RWPE1 (cell line): Measurements from ENCODE around the gene RPL22L1.
"Not testable (repeated sequence)": the region's sequence is repeated elsewhere in the genome, so short reads cannot be mapped to it uniquely, and the experiment has no call there.

Experiments
- CTCF ChIA-PET: fragments of 350-600 bp; sonication (Branson Sonifier 250); formaldehyde crosslinking; extraction: SDS; loops from one replicate; lab custom pipeline; 2021; lab: Yijun Ruan, JAX
- POLR2A ChIA-PET: fragments of 400-600 bp; formaldehyde crosslinking; extraction: SDS; loops from one replicate; lab custom pipeline; 2020; ENCODE audit warnings: antibody characterized with exemption; ENCODE audit not compliant: low non-redundant PET; lab: Yijun Ruan, JAX
- DNase-seq: peaks from one replicate; pipeline ENCODE4 v3.0.0; 2012; ENCODE audit warnings: low spot score
- H3K27ac ChIP-seq: fragments of 450-650 bp; 2 replicates; pipeline ENCODE4 v1.5.1; 2017
- TF ChIP-seq, protein P1 (sequence below): fragments of 450-650 bp; conservative IDR thresholded peaks from 2 replicates; pipeline ENCODE4 v1.5.1; 2017; ENCODE audit warnings: low read depth, mild to moderate bottlenecking

Gene RPL22L1

DNA sequence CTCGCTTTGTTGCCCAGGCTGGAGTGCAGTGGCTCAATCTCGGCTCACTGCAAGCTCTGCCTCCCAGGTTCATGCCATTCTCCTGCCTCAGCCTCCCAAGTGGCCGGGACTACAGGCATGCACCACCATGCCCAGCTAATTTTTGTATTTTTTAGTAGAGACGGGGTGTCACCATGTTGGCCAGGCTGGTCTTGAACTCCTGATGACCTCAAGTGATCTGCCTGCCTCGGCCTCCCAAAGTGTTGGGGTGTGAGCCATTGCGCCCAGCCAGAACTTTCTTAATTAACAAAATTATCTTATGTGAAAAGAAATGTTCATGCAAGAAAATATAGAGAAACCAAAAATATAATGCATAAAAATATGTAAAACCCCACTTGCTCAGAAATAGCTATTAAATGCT lies 7.3 kb upstream of the RPL22L1 start:
- POLR2A ChIA-PET, H3K27ac ChIP-seq, DNase-seq, CTCF ChIA-PET: not testable (repeated sequence)

GRCh38 chr3:170876537-170876936 lies 6.5 kb upstream of the RPL22L1 start:
- CTCF ChIA-PET, result interaction anchor here (0.6 kb wide), 1 partner anchor 9 kb away, joined by 3 read pairs; no protein-coding TSS in a partner anchor
- POLR2A ChIA-PET, result no interaction called here
- TF ChIP-seq, protein P1, sequence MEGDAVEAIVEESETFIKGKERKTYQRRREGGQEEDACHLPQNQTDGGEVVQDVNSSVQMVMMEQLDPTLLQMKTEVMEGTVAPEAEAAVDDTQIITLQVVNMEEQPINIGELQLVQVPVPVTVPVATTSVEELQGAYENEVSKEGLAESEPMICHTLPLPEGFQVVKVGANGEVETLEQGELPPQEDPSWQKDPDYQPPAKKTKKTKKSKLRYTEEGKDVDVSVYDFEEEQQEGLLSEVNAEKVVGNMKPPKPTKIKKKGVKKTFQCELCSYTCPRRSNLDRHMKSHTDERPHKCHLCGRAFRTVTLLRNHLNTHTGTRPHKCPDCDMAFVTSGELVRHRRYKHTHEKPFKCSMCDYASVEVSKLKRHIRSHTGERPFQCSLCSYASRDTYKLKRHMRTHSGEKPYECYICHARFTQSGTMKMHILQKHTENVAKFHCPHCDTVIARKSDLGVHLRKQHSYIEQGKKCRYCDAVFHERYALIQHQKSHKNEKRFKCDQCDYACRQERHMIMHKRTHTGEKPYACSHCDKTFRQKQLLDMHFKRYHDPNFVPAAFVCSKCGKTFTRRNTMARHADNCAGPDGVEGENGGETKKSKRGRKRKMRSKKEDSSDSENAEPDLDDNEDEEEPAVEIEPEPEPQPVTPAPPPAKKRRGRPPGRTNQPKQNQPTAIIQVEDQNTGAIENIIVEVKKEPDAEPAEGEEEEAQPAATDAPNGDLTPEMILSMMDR, result no peak
- H3K27ac ChIP-seq, result no peak overlapping the region
- DNase-seq, result no peak

- peak overlapping the region; percentile 81 for H3K27ac ChIP-seq
- TF ChIP-seq, protein P1, result no peak
- ChIA-PET CTCF (interaction anchor here (0.6 kb wide), 1 partner anchor 647 kb away, joined by 3 read pairs; the partner anchor contains the start of gene PRKCI), POLR2A (interaction anchor here (0.6 to 1.6 kb wide), 3 partner anchors 15 to 284 kb away, joined by 3 to 7 read pairs (median 3); partner anchors contain the start of gene EIF5A2)
- DNase-seq, result no peak
These were observed 780 bp downstream of the RPL22L1 start for GRCh38 chr3:170869239-170869590.

DNA sequence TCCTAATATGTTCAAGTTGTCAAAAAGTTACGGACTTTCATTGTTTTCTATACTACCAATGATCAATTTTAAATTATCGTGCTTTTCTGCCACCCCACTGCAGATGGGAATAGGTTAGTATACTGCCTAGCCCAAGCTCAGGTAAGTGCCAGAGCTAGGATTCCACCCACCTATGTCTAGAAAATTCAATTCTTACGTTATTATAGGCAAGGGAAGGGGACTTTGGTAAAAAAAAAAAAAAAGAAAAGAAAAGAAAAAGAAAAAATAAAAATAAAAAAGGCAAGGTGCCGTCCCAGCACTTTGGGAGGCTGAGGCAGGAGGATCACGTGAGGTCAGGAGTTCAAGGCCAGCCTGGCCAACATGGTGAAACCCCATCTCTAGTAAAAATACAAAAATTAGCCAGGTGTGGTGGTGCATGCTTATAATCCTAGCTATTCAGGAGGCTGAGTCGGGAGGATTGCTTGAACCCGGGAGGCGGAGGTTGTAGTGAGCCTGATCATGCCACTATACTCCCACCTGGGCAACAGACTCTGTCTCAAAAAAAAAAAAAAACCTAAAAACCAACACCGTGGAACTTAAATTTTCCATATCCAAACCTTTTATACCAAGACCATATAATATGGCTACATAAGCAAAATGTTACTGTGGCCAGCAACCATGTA lies 1.3 kb downstream of the RPL22L1 start:
- ChIA-PET CTCF (interaction anchor here (0.8 kb wide), 1 partner anchor 284 kb away, joined by 5 read pairs; no protein-coding TSS in a partner anchor), POLR2A (interaction anchor here (0.8 kb wide), 1 partner anchor 284 kb away, joined by 3 read pairs; no protein-coding TSS in a partner anchor)
- TF ChIP-seq, protein P1, result no peak
- DNase-seq, result no peak
- H3K27ac ChIP-seq, result peak overlapping the region; percentile 38; the same call in 1 of the 2 replicates

- TF ChIP-seq, protein P1, result no peak
- no peak for DNase-seq
- CTCF ChIA-PET, result no interaction called here
- POLR2A ChIA-PET, result no interaction called here
- no peak overlapping the region for H3K27ac ChIP-seq
These were observed 2.7 kb downstream of the RPL22L1 start for GRCh38 chr3:170867143-170867937.

- TF ChIP-seq, protein P1, result no peak
- no peak overlapping the region for H3K27ac ChIP-seq
- ChIA-PET CTCF (no interaction called here), POLR2A (no interaction called here)
- DNase-seq, result no peak
These were observed 3.5 kb downstream of the RPL22L1 start for GRCh38 chr3:170866499-170866898.
